ENCODE results near the gene RABGAP1.

RABGAP1 gene

GRCh38 chr9:123046406-123047195 is 105.8 kb downstream of the RABGAP1 start:
- DNase-seq (ENCODE audit: low read depth in 3 of 3), result no peak

DNA sequence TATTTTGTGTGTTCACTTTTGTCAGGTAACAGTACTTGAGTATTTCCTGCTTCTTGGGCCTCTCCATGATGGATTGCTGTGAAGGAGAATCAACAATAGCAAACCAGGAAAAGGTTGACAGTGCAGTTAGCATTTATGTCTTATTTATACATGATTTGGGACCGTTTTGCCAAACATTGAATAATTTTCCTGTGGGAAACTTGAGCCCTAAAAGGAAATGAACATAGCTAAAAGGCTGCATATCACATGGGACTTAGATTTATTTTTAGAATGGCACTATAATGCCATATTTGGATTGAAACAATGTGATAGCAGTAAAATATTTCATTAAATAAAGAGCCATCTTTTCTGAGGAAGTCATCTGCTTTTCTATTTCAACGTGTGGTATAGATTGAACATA is 107.9 kb downstream of the RABGAP1 start:
- no peak for DNase-seq (ENCODE audit: low read depth in 3 of 3)

DNA sequence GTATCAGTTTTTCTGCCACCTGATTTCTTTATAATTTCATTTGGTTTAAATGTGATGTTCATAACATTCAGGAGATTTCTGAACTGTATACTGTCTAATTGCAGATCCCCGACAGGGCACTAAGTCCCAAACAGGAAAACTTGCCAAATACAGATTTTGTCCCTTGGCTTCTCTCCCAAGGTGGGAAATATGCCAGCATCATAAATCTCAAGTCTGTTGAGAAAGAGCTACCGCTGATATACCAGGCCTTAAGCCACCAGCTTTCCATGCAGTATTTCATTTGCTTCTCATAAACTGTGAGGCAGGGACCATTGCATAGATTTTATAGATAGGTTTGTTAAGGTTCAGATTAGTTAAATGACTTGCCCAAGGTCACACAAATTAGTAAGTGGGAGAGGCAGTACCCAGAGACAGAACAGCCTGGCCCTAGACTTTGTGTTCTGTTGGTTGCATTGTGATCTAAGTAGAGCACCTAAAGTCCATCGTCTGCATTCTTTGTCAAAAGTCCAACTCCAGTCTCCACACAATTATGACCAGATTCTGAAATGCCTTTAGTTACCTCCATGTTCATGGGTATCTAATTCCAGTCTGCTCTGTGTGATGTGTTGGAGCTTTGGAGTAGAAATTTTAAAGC is 108.9 kb downstream of the RABGAP1 start:
- DNase-seq (ENCODE audit: low read depth in 3 of 3), result no peak

DNA sequence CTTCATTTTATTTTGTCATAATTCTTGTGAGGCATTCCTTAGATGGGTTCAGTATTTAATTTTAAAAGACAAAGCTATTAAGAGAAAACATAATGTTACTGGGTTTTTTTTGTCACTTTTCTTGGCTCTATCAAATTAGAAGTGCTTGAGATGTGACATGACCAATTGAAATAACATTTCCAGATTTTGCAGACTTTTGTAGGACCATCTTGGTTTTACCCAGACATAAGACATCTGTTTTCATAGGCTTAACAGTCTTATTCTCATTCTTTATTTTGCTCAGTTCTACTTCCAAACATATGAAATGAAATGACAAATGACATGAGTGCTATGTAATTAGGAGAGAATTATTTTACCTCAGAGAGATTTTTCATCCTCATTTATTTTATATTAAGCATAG is 112.2 kb downstream of the RABGAP1 start:
- DNase-seq (ENCODE audit: low read depth in 3 of 3), result no peak

GRCh38 chr9:123053711-123054110 is 112.9 kb downstream of the RABGAP1 start:
- DNase-seq (ENCODE audit: low read depth in 3 of 3), result no peak

GRCh38 chr9:123058834-123059233 is 118.0 kb downstream of the RABGAP1 start:
- no peak for DNase-seq (ENCODE audit: low read depth in 3 of 3)

- DNase-seq (ENCODE audit: low read depth in 3 of 3), result no peak
These were observed 118.8 kb downstream of the RABGAP1 start for GRCh38 chr9:123059472-123060220.

DNA sequence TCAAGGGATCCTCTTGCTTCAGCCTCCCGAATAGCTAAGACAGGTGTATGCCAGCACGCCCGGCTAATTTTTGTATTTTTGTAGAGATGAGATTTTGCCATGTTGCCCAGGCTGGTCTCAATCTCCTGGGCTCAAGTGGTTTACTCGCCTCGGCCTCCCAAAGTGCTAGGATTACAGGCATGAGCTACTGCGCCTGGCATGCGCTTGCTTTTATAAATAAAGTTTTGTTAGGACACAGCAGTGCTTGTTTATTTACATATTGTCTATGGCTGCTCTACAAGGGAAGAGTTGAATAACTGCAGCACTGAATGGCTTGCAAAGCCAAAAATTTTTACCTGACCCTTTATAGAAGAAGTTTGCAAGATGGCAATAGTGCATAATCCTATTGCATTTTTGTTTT is 120.4 kb downstream of the RABGAP1 start:
- no peak for DNase-seq (ENCODE audit: low read depth in 3 of 3)

GRCh38 chr9:123062351-123063176 is 121.7 kb downstream of the RABGAP1 start:
- DNase-seq (ENCODE audit: low read depth in 3 of 3), result no peak

- no peak for DNase-seq (ENCODE audit: low read depth in 3 of 3)
These were observed 122.4 kb downstream of the RABGAP1 start for GRCh38 chr9:123063177-123063598.

DNA sequence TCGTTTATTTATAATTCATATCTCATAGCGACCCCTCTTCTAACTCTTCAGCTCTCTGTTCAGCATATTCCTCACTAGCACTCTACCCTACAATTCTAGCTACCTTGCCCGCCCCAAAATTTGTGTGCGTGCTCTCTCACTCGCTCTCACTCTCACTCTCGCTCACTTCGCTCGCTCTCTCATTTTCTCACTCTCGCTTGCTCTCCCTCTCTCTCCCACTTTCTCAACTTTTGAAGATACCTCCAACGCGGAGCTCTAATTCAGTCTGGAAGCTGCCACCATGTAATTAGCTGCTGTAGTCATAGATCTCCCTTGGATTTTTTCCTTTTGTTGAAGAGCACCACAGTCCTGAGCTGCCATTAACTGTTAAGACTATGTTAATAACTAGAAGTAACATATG is 123.1 kb downstream of the RABGAP1 start:
- DNase-seq (ENCODE audit: low read depth in 3 of 3), result no peak

GRCh38 chr9:123064716-123065115 is 123.9 kb downstream of the RABGAP1 start:
- no peak for DNase-seq (ENCODE audit: low read depth in 3 of 3)

- no peak for DNase-seq (ENCODE audit: low read depth in 3 of 3)
These were observed 124.4 kb downstream of the RABGAP1 start for GRCh38 chr9:123065196-123065595.

GRCh38 chr9:123067136-123067535 is 126.3 kb downstream of the RABGAP1 start:
- no peak for DNase-seq (ENCODE audit: low read depth in 3 of 3)

- no peak for DNase-seq (ENCODE audit: low read depth in 3 of 3)
These were observed 128.2 kb downstream of the RABGAP1 start for GRCh38 chr9:123069010-123069481.

- DNase-seq (ENCODE audit: low read depth in 3 of 3), result no peak
These were observed 129.4 kb downstream of the RABGAP1 start for GRCh38 chr9:123070198-123070597.

DNA sequence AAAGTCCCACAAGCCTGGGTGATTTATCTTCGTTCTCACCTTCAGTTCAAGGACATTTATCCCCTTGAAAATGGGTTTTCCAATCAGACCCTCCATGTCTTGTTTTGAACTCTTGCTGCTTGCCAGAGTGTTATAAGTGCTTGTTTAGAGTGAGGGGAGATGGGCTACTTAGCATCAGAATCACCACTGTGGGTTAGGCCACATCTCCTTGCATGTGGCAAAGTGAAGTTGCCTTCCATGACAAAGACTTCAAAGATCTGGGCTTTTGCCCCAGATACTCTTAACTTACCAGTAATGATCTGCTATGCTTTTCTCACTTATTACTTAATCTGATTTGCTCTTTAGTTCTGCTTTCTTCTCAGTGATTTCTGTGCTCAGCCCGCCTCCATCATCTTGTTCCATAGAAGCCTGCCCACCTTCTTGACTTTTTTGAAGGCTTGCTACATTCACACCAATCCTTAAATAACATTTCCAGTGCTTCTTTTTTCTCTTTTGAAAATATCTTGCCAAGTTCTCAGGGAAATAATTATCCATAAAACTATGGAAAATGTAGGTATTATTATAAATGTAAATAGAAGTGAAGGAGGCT is 131.7 kb downstream of the RABGAP1 start:
- no peak for DNase-seq (ENCODE audit: low read depth in 3 of 3)

GRCh38 chr9:123073441-123073840 is 132.6 kb downstream of the RABGAP1 start:
- DNase-seq (ENCODE audit: low read depth in 3 of 3), result no peak

DNA sequence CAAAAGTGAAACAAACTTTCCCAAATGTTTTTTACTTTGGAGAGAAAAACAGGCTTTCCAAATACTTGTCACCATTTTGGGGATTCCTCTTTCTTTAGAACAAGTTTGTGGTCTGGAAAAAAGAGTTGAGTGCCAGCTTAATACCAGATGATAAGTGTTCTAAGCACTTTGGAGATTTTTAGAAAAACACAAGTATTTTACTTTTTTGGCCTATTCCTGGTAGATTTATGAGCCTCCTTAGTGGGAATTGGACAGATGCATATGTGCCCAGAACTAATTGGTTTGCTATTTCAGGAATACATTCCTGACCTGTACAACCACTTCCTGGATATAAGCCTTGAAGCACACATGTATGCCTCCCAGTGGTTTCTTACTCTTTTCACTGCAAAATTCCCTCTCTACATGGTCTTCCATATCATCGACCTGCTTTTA is 133.2 kb downstream of the RABGAP1 start:
- DNase-seq (ENCODE audit: low read depth in 3 of 3), result no peak

- DNase-seq (ENCODE audit: low read depth in 3 of 3), result no peak
These were observed 133.8 kb downstream of the RABGAP1 start for GRCh38 chr9:123074628-123075027.

DNA sequence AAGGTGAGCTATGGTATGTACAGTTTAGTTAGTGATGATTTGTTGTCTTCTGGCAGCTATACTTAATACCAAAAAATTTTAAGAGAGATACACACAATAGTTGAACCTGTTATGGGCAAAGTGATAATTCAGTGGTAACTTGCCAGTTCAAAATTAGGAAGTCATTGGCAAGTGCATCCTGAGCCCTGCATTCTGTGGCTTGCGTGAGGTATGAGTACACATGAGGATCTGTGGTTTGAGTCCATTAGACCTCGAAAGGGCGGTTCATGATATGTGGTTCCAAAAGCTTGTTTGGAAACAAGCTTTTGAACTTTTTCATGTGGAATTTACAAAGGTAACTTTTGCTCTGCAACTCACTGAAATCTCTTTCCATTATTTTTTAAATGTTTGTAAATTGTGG is 139.6 kb downstream of the RABGAP1 start:
- DNase-seq (ENCODE audit: low read depth in 3 of 3), result no peak

Data from stimulated activated CD4-positive, alpha-beta T cell treated with anti-CD3 and anti-CD28 coated beads, TNF-alpha, amount 100 ng/mL, for 48 hours (primary cell).